HepG2 (cell line): ENCODE measurements around the gene FXYD6. TPM values are rescaled to one million over a fixed set of nuclear protein-coding genes. Genes with fewer than 3 reads are reported as not detected.

ENCODE experiments used
- ARID2 ChIP-seq: sonication (generic); formaldehyde crosslinking; IDR thresholded peaks from 2 replicates; pipeline ENCODE4 v1.8.1; 2022; ENCODE audit warnings: mild to moderate bottlenecking, missing genetic modification reagents, borderline replicate concordance
- DR1 ChIP-seq: sonication (generic); formaldehyde crosslinking; IDR thresholded peaks from 2 replicates; pipeline ENCODE4 v1.8.0; 2021; ENCODE audit warnings: mild to moderate bottlenecking, missing genetic modification reagents, inconsistent platforms
- ETS1 ChIP-seq: sonication (generic); formaldehyde crosslinking; IDR thresholded peaks from 2 replicates; pipeline ENCODE4 v1.4.0; 2020; ENCODE audit warnings: missing genetic modification reagents
- FOXO1 ChIP-seq: sonication (generic); formaldehyde crosslinking; IDR thresholded peaks from 2 replicates; pipeline ENCODE4 v1.4.0; 2020; ENCODE audit warnings: missing genetic modification reagents
- KLF16 ChIP-seq, 2 experiments: sonication (generic) in 1 of 2; formaldehyde crosslinking in 1 of 2; IDR thresholded peaks; 2 replicates each; pipeline versions ENCODE4 v1.6.1 to v1.8.0; 2016 to 2023; ENCODE audit warnings: missing genetic modification reagents in 2 of 2, missing compliant biosample characterization in 1 of 2
- MED13 ChIP-seq: sonication (generic); formaldehyde crosslinking; IDR thresholded peaks from 2 replicates; pipeline ENCODE4 v1.5.0; 2020; ENCODE audit warnings: missing genetic modification reagents
- MZF1 ChIP-seq: sonication (generic); formaldehyde crosslinking; IDR thresholded peaks from 2 replicates; pipeline ENCODE4 v1.8.1; 2023; ENCODE audit warnings: mild to moderate bottlenecking, missing genetic modification reagents, borderline replicate concordance
- NPAS2 ChIP-seq: sonication (generic); formaldehyde crosslinking; IDR thresholded peaks from 2 replicates; pipeline ENCODE4 v1.8.0; 2022; ENCODE audit warnings: mild to moderate bottlenecking, missing genetic modification reagents, borderline replicate concordance
- RBM39 ChIP-seq: fragments of 200-400 bp; formaldehyde crosslinking; IDR thresholded peaks from one replicate; pipeline ENCODE4 v1.6.1; 2018; ENCODE audit warnings: antibody characterized with exemption, mild to moderate bottlenecking, low read depth, low read length; ENCODE audit not compliant: poor library complexity, severe bottlenecking
- ZBTB34 ChIP-seq: sonication (generic); formaldehyde crosslinking; IDR thresholded peaks from 2 replicates; pipeline ENCODE4 v1.8.0; 2022; ENCODE audit warnings: mild to moderate bottlenecking, missing genetic modification reagents
- ZNF225 ChIP-seq: sonication (generic); formaldehyde crosslinking; IDR thresholded peaks from 2 replicates; pipeline ENCODE4 v1.4.0; 2020; ENCODE audit warnings: mild to moderate bottlenecking, missing genetic modification reagents
- ZNF232 ChIP-seq: sonication (generic); formaldehyde crosslinking; IDR thresholded peaks from 2 replicates; pipeline ENCODE4 v1.4.0; 2020; ENCODE audit warnings: missing genetic modification reagents, borderline replicate concordance
- ZNF329 ChIP-seq: sonication (generic); formaldehyde crosslinking; IDR thresholded peaks from 2 replicates; pipeline ENCODE4 v1.9.0; 2021; ENCODE audit warnings: low read depth, mild to moderate bottlenecking, missing genetic modification reagents
- ZNF333 ChIP-seq: sonication (generic); formaldehyde crosslinking; IDR thresholded peaks from 2 replicates; pipeline ENCODE4 v1.4.0; 2020; ENCODE audit warnings: mild to moderate bottlenecking, missing genetic modification reagents, borderline replicate concordance
- ZNF350 ChIP-seq: sonication (generic); formaldehyde crosslinking; IDR thresholded peaks from 2 replicates; pipeline ENCODE4 v1.4.0; 2020; ENCODE audit warnings: mild to moderate bottlenecking, low read depth, missing genetic modification reagents, borderline replicate concordance
- ZNF598 ChIP-seq: sonication (generic); formaldehyde crosslinking; IDR thresholded peaks from 2 replicates; pipeline ENCODE4 v1.5.1; 2020; ENCODE audit warnings: mild to moderate bottlenecking, missing genetic modification reagents, borderline replicate concordance
- ZNF687 ChIP-seq: sonication (generic); formaldehyde crosslinking; IDR thresholded peaks from 2 replicates; pipeline ENCODE4 v1.5.1; 2020; ENCODE audit warnings: mild to moderate bottlenecking, missing genetic modification reagents, moderate library complexity
- polyA plus RNA-seq, 8 experiments: library from polyadenylated mRNA; depleted of rRNA in 3 of 8; stranded (reverse) in 7 of 8; unstranded in 1 of 8; fragments of >200 nt; fragmentation: Illumina TruSeq in 4 of 8; extraction: Trizol in 4 of 8; gene quantifications; 2 replicates each; pipeline versions ENCODE4 v1.2.1 to v1.2.3, GENCODE V29; 2011 to 2016; ENCODE audit warnings: low read depth in 4 of 8, missing spikeins in 1 of 8, mixed read lengths in 1 of 8; ENCODE audit not compliant: insufficient read depth in 1 of 8
- total RNA-seq, 5 experiments: library from RNA; depleted of rRNA; stranded (reverse); fragments of >200 nt; fragmentation: Illumina TruSeq; extraction: Trizol; gene quantifications; 2 replicates each; pipeline ENCODE4 v1.2.3, GENCODE V29; 2016; ENCODE audit warnings: low read depth in 1 of 5
- TF ChIP-seq, protein P1 (sequence below): conservative IDR thresholded peaks from 2 replicates; pipeline ENCODE4 v1.6.1; 2018; ENCODE audit warnings: missing genetic modification reagents

The FXYD6 gene
- total and polyA plus RNA-seq, 2 of the 13 experiments (the other 11 are each of a cell fraction or from before 2014, with no cell fraction given): not detected

DNA sequence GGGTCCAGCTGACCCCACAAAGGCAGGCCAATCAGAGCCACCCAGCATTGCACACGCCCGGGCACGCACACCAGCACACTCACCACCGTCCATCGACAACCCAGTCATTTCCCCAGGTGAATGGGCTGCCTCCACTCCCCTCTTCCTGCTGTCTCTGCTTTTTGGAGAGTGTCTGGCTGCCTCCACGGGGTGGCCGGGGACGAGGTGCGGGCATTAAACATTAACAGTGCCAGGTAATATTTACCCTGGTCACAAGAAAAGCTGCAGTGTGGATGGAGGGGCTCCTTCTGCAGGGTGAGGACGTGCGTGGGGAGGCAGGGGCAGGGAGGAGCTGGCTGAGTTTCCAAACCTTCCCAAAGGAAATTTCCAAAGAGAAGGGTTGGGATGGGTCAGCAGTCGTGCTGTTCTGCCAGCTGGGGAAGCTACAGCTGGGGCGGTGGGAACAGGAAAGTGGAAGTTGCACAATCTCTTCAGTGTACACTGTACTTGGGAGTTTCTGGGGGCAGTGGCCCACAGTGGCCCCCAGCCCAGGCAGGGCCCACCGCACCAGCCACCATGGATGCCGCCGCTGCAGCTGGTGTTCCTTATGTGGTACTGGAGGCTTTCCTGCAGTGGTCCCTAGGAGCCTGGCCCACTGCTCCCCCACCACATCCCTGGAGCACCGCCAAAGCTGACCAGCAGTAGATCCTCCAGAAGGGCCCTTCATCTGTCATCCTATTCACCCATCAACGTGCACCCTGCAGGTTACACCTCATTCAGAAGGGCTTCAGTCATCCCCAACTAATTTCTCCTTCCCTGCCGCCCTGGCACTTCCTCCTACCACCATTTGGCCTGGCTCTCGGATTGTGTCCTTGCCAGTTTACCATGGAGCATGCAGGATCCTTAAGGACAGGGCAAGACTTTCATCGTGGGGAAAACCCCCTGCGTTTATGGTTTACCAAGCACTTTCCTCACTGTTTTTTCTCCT, 51.6 kb downstream of the FXYD6 start, which contains the start of gene FXYD2 (continued):
- TF ChIP-seq, protein P1, sequence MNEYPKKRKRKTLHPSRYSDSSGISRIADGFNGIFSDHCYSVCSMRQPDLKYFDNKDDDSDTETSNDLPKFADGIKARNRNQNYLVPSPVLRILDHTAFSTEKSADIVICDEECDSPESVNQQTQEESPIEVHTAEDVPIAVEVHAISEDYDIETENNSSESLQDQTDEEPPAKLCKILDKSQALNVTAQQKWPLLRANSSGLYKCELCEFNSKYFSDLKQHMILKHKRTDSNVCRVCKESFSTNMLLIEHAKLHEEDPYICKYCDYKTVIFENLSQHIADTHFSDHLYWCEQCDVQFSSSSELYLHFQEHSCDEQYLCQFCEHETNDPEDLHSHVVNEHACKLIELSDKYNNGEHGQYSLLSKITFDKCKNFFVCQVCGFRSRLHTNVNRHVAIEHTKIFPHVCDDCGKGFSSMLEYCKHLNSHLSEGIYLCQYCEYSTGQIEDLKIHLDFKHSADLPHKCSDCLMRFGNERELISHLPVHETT (CRISPR knock-in tag): no peak
- peak; percentile 57; the same call in 1 of the 2 replicates for TF ChIP-seq ZNF232 (CRISPR knock-in tag)
- no peak for TF ChIP-seq MED13 (CRISPR knock-in tag)
- TF ChIP-seq ZNF225: no peak
- no peak for TF ChIP-seq KLF16 (CRISPR knock-in tag; IDR thresholded peaks at IDR 0.05)
- TF ChIP-seq DR1 (CRISPR knock-in tag): peak; percentile 75; the same call in 1 of the 2 replicates
- no peak for TF ChIP-seq MZF1 (CRISPR knock-in tag)
- TF ChIP-seq ZNF333: no peak
- TF ChIP-seq ARID2 (CRISPR knock-in tag): no peak
- no peak for TF ChIP-seq ZNF598 (CRISPR knock-in tag)
- TF ChIP-seq RBM39: no peak
- TF ChIP-seq ZNF687 (CRISPR knock-in tag): peak; percentile 82
- TF ChIP-seq ZNF350 (CRISPR knock-in tag): peak; percentile 43; the same call in 1 of the 2 replicates
- TF ChIP-seq NPAS2 (CRISPR knock-in tag): no peak
- no peak for TF ChIP-seq FOXO1 (CRISPR knock-in tag)
- TF ChIP-seq ETS1 (CRISPR knock-in tag): no peak
- 0 out of 2 replicates have a peak, but pooled peaks have one; percentile 16 for TF ChIP-seq ZNF329 (CRISPR knock-in tag)
- 0 out of 2 replicates have a peak, but pooled peaks have one; percentile 44 for TF ChIP-seq ZBTB34 (CRISPR knock-in tag)
